ENCODE measurements around the gene UBE2H. TPM values are rescaled to one million over a fixed set of nuclear protein-coding genes. Genes with fewer than 3 reads are reported as not detected.

The UBE2H gene
- total RNA-seq, 1 donor from 2014 or later, result 121 TPM

- ATAC-seq, result no peak
- intact Hi-C loops (cut with micrococcal nuclease), result no loop called here
- DNase-seq, result no peak
Measured at GRCh38 chr7:129783584-129783919, 169.2 kb downstream of the UBE2H start.

- no peak for ATAC-seq
- DNase-seq, result no peak
- intact Hi-C loops (cut with micrococcal nuclease), result no loop called here
Measured at GRCh38 chr7:129782818-129783583, 169.8 kb downstream of the UBE2H start.

- intact Hi-C loops (cut with micrococcal nuclease), result no loop called here
- DNase-seq (no peak), ATAC-seq (no peak)
Measured at GRCh38 chr7:129781928-129782817, 170.6 kb downstream of the UBE2H start.

GRCh38 chr7:129780974-129781927 lies 171.5 kb downstream of the UBE2H start:
- intact Hi-C loops (cut with micrococcal nuclease), result no loop called here
- DNase-seq (no peak), ATAC-seq (no peak)

Other genes with a start within 250 kb of the UBE2H start
- gene ZC3HC1, start 98.4 kb upstream of the UBE2H start, total RNA-seq, result 20.8 TPM
- gene KLHDC10, start 117.6 kb upstream of the UBE2H start, total RNA-seq, result 24.3 TPM